Fibroblast of lung (primary cell): Measurements from ENCODE around the gene MCTP2.

Experiments used
- EZH2 ChIP-seq: IDR thresholded peaks from 2 replicates; pipeline ENCODE4 v1.5.1; 2012; ENCODE audit warnings: low read length, control low read depth, mild to moderate bottlenecking; ENCODE audit errors: missing control alignments
- TF ChIP-seq, protein P1 (sequence below), 2 donors: IDR thresholded peaks in 1 of 2; conservative IDR thresholded peaks in 1 of 2; 1 replicate in 1 of 2; 2 replicates in 1 of 2; pipeline ENCODE4 v1.5.1; 2011 to 2012; ENCODE audit warnings: low read length in 2 of 2, control low read depth in 1 of 2, inconsistent platforms in 1 of 2, low read depth in 1 of 2, mild to moderate bottlenecking in 1 of 2

- TF ChIP-seq, protein P1, sequence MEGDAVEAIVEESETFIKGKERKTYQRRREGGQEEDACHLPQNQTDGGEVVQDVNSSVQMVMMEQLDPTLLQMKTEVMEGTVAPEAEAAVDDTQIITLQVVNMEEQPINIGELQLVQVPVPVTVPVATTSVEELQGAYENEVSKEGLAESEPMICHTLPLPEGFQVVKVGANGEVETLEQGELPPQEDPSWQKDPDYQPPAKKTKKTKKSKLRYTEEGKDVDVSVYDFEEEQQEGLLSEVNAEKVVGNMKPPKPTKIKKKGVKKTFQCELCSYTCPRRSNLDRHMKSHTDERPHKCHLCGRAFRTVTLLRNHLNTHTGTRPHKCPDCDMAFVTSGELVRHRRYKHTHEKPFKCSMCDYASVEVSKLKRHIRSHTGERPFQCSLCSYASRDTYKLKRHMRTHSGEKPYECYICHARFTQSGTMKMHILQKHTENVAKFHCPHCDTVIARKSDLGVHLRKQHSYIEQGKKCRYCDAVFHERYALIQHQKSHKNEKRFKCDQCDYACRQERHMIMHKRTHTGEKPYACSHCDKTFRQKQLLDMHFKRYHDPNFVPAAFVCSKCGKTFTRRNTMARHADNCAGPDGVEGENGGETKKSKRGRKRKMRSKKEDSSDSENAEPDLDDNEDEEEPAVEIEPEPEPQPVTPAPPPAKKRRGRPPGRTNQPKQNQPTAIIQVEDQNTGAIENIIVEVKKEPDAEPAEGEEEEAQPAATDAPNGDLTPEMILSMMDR (conservative IDR thresholded peaks at IDR 0.05 in 1 of 2, IDR thresholded peaks at IDR 0.05 in 1 of 2; ENCODE audit: low read depth in 1 of 2, low read length in 2 of 2) = no peak
- no peak for TF ChIP-seq EZH2
These were observed 67.0 kb downstream of the MCTP2 start for GRCh38 chr15:94298364-94298763.
